Activated CD4-positive, alpha-beta T cell treated with anti-CD3 and anti-CD28 coated beads for 1 hour (primary cell): ENCODE data around the gene RFC4.
A peak's percentile ranks its signal among the peaks of the same experiment; 100 is the strongest.

ENCODE experiments used
- DNase-seq: peaks from one replicate; pipeline ENCODE4 v3.0.0-alpha.2; 2020

RFC4 gene

GRCh38 chr3:186785495-186786018, 20.7 kb downstream of the RFC4 start:
- DNase-seq, result no peak

- no peak for DNase-seq
Measured at GRCh38 chr3:186784820-186785494, 21.3 kb downstream of the RFC4 start.

- peak; percentile 70 for DNase-seq
Measured at GRCh38 chr3:186783731-186784515, 22.4 kb downstream of the RFC4 start.

- DNase-seq, result peak; percentile 87
Measured at GRCh38 chr3:186783058-186783730, 23.1 kb downstream of the RFC4 start, which contains the start of gene EIF4A2. TSS of gene EIF4A2 (plus strand) at chr3:186783577. CDS start at chr3:186783611, 34 bp downstream.

GRCh38 chr3:186782542-186783057, 23.7 kb downstream of the RFC4 start:
- DNase-seq, result no peak

GRCh38 chr3:186779204-186779603, 27.1 kb downstream of the RFC4 start:
- DNase-seq, result no peak

GRCh38 chr3:186775999-186776398, 30.3 kb downstream of the RFC4 start:
- DNase-seq, result no peak

GRCh38 chr3:186772701-186773417, 33.4 kb downstream of the RFC4 start:
- DNase-seq, result peak; percentile 35

- no peak for DNase-seq
Measured at GRCh38 chr3:186772281-186772694, 34.0 kb downstream of the RFC4 start.

GRCh38 chr3:186760897-186761447, 45.3 kb downstream of the RFC4 start:
- no peak for DNase-seq

- no peak for DNase-seq
Measured at GRCh38 chr3:186760141-186760833, 46.0 kb downstream of the RFC4 start.

- no peak for DNase-seq
Measured at GRCh38 chr3:186759231-186759930, 46.9 kb downstream of the RFC4 start.

- DNase-seq, result no peak
Measured at GRCh38 chr3:186757686-186758220, 48.5 kb downstream of the RFC4 start.

GRCh38 chr3:186757214-186757613, 49.1 kb downstream of the RFC4 start:
- no peak for DNase-seq

GRCh38 chr3:186754871-186755270, 51.4 kb downstream of the RFC4 start:
- DNase-seq, result no peak

GRCh38 chr3:186754006-186754405, 52.3 kb downstream of the RFC4 start:
- no peak for DNase-seq

- DNase-seq, result no peak
Measured at GRCh38 chr3:186751480-186751879, 54.8 kb downstream of the RFC4 start.

- DNase-seq, result no peak
Measured at GRCh38 chr3:186750316-186750715, 56.0 kb downstream of the RFC4 start.

GRCh38 chr3:186746008-186746407, 60.3 kb downstream of the RFC4 start:
- no peak for DNase-seq

- DNase-seq, result no peak
Measured at GRCh38 chr3:186743666-186744065, 62.6 kb downstream of the RFC4 start.
